ENCODE results near the gene DRAP1.

DNA sequence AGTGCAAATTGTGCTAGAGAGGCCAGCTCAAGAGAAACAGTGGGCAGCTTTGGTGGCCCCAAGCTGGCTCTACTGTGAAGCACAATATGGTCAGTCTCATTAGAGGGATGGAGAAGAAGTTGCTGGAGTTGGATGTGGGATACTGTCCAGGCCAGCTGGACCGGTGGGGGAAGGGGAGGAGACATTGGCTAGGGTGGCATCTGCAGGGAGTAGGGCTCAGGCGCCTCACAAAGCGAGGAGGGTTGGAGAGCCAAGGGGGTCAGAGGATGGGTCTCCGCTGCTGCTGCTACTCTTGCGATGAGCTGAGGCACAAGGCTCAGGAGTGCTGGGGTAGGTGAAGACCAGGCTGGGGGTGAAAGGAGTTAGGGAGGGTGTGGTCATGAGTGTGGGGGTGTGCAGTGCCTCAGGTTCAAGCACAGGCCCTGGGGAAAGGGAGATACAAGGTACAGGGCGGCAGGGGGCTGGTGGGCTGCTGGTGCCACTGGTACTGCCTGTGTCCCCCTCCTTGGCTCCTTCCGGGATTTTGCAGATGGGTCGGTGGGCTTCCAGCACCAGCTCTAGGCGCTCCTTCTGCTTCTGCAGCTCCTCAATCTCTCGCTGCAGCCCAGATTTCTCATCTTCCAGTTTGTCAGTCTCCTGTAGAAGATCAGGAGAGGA lies 26.4 kb upstream of the DRAP1 start:
- TF ChIP-seq CTCF (IDR thresholded peaks at IDR 0.05) (no peak), POLR2A (IDR thresholded peaks at IDR 0.05) (no peak)
